ENCODE data around the gene SYNJ2.

DNA sequence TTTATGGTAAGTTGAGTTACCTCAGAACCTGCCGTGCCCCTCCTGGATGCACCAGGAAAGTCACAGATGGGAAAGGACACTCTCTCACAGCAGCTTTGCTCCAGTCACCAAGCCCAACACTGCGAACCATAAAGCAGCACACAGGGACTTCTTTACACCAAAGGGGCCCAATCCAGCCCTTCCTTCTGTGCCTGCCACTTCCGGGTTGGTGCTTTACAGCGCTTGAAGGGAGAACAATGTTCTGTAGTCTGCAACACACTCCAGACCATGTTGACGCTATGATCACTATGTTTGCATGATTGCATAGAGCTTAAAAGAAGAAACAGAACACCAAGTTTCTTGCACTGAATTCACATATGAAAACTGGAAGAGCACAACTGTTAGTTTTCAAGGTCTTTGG lies 129.3 kb downstream of the SYNJ2 start:
- no peak for TF ChIP-seq POLR2A (IDR thresholded peaks at IDR 0.05; ENCODE audit: extremely low read depth, insufficient read length)
- TF ChIP-seq, protein P1, sequence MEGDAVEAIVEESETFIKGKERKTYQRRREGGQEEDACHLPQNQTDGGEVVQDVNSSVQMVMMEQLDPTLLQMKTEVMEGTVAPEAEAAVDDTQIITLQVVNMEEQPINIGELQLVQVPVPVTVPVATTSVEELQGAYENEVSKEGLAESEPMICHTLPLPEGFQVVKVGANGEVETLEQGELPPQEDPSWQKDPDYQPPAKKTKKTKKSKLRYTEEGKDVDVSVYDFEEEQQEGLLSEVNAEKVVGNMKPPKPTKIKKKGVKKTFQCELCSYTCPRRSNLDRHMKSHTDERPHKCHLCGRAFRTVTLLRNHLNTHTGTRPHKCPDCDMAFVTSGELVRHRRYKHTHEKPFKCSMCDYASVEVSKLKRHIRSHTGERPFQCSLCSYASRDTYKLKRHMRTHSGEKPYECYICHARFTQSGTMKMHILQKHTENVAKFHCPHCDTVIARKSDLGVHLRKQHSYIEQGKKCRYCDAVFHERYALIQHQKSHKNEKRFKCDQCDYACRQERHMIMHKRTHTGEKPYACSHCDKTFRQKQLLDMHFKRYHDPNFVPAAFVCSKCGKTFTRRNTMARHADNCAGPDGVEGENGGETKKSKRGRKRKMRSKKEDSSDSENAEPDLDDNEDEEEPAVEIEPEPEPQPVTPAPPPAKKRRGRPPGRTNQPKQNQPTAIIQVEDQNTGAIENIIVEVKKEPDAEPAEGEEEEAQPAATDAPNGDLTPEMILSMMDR (IDR thresholded peaks at IDR 0.05; ENCODE audit: low read depth, low read length): no peak
- TF ChIP-seq, protein P2, sequence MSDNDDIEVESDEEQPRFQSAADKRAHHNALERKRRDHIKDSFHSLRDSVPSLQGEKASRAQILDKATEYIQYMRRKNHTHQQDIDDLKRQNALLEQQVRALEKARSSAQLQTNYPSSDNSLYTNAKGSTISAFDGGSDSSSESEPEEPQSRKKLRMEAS (IDR thresholded peaks at IDR 0.05; ENCODE audit: low read depth, low read length): no peak

Data from NB4 (cell line).